ENCODE measurements around the gene CEP152. TPM values are rescaled to one million over a fixed set of nuclear protein-coding genes. Genes with fewer than 3 reads are reported as not detected.

CEP152 gene
- total and polyA plus RNA-seq, 2 of the 13 experiments (the other 11 are each of a cell fraction or from before 2014, with no cell fraction given) = 1.3 to 14.7 TPM

GRCh38 chr15:48802867-48803266 is 8.0 kb downstream of the CEP152 start:
- peaks cover 1 to 12% of the 10 kb centered on the region in 2 experiments; a peak in 1 of 5 replicates for H3K36me3 ChIP-seq (replicated peaks in 1 of 2; ENCODE audit: control insufficient read depth in 1 of 2, insufficient read depth in 2 of 2, low read length in 2 of 2)
- no TSS peak for BruUV-seq (replicated peaks)
- in situ Hi-C loops (cut with HindIII; ENCODE audit: extremely low pct_ligation_motif_present, low pct_unique_long_range_greater_than_20kb) (no loop called here), intact Hi-C loops (cut with micrococcal nuclease; ENCODE audit: unreplicated experiment) (loop anchor here (5.0 to 10.0 kb wide), 2 partner anchors 158 to 446 kb away; partner anchors contain the start of gene FBN1)
- no peak overlapping the region for H3K9ac ChIP-seq (ENCODE audit: insufficient read depth, low read depth, low read length)
- DNase-seq (ENCODE audit: low spot score) (no peak), FAIRE-seq (no peak), ATAC-seq (no peak)
- no peak overlapping the region for H2AFZ ChIP-seq (ENCODE audit: low read length)
- no peaks in the 10 kb centered on the region for H3K9me3 ChIP-seq (ENCODE audit: low read length)
- CTCF ChIA-PET (ENCODE audit: low intra/inter-chr PET ratio, low total read pairs) = no interaction called here
- no peaks in the 10 kb centered on the region for H3K27me3 ChIP-seq (ENCODE audit: control insufficient read depth in 1 of 2, insufficient read depth in 2 of 2, low read length in 2 of 2)
- peaks cover 21% of the 10 kb centered on the region for H3K4me1 ChIP-seq (ENCODE audit: insufficient read depth, low read length)
- peaks cover 23% of the 10 kb centered on the region for H3K79me2 ChIP-seq (ENCODE audit: insufficient read depth, low read length)
- H3K4me3 ChIP-seq (replicated peaks in 1 of 3; ENCODE audit: insufficient read depth in 1 of 3, low read depth in 2 of 3, low read length in 3 of 3) = no peak overlapping the region
- no peak for TF ChIP-seq MXD3 (CRISPR knock-in tag; IDR thresholded peaks at IDR 0.05)
- no peak for TF ChIP-seq ZNF615 (CRISPR knock-in tag; IDR thresholded peaks at IDR 0.05; ENCODE audit: borderline replicate concordance)
- TF ChIP-seq MYPOP (CRISPR knock-in tag; IDR thresholded peaks at IDR 0.05) = no peak
- TF ChIP-seq CBFB (CRISPR knock-in tag; IDR thresholded peaks at IDR 0.05) = no peak
- no peak for TF ChIP-seq ZNF136 (CRISPR knock-in tag; IDR thresholded peaks at IDR 0.05; ENCODE audit: low read depth)
- TF ChIP-seq ZNF276 (CRISPR knock-in tag; IDR thresholded peaks at IDR 0.05; ENCODE audit: low read depth) = no peak
- no peaks in the 10 kb centered on the region for H4K20me1 ChIP-seq (ENCODE audit: insufficient read depth, low read length)
- POLR2A ChIA-PET = no interaction called here
- no peak overlapping the region for H3K4me2 ChIP-seq (ENCODE audit: low read depth, low read length)
- no peak overlapping the region for H3K27ac ChIP-seq (ENCODE audit: extremely low read length, insufficient read depth, low read length)
